ENCODE results near the gene PLEKHN1. TPM values are rescaled to one million over a fixed set of nuclear protein-coding genes. Genes with fewer than 3 reads are reported as not detected.

PLEKHN1 gene
- polyA plus RNA-seq, 1 donor = 0.49 TPM

DNA sequence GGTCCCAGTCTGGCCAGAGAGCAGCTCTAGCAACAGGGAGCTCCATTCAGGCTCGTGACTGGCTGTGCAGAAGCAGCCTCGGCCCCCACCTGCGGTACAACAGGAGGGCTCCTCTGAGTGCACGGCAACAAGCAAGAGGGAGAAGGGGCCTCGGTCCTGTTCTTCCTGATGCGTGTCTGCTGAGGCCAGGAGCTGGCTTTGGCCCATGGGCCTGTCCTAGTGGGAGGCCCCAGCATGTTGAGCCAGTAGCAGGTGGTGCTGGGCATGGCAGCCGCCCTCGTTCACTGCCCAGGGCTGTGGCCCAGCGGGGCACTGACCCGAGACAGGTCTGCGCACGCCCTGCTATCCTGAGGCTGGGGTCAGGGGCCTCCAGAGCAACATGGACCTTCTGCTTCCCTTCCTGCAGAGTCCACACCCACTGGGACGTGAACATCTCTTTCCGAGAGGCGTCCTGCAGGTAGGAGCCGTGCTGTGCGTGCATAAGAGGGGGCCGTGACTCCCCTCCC, 35.6 kb upstream of the PLEKHN1 start:
- no peak for DNase-seq
- Histone ChIP-seq H3K9me3 (ENCODE audit: control insufficient read depth, low read depth, low read length) (peaks cover 9% of the 10 kb centered on the region), H3K4me1 (ENCODE audit: control insufficient read depth, insufficient read depth, low read length) (peaks cover 9% of the 10 kb centered on the region), H3K36me3 (ENCODE audit: control insufficient read depth, insufficient read depth, low read length) (no peaks in the 10 kb centered on the region), H3K4me3 (ENCODE audit: low read length) (no peak overlapping the region), H3K27me3 (ENCODE audit: control insufficient read depth, insufficient read depth, low read length) (peaks cover 81% of the 10 kb centered on the region), H3K27ac (ENCODE audit: low read length) (no peak overlapping the region)
- WGBS (ENCODE audit: insufficient coverage, low lambda C conversion rate) = no CpG with 5 or more reads among the region's 18 CpGs

DNA sequence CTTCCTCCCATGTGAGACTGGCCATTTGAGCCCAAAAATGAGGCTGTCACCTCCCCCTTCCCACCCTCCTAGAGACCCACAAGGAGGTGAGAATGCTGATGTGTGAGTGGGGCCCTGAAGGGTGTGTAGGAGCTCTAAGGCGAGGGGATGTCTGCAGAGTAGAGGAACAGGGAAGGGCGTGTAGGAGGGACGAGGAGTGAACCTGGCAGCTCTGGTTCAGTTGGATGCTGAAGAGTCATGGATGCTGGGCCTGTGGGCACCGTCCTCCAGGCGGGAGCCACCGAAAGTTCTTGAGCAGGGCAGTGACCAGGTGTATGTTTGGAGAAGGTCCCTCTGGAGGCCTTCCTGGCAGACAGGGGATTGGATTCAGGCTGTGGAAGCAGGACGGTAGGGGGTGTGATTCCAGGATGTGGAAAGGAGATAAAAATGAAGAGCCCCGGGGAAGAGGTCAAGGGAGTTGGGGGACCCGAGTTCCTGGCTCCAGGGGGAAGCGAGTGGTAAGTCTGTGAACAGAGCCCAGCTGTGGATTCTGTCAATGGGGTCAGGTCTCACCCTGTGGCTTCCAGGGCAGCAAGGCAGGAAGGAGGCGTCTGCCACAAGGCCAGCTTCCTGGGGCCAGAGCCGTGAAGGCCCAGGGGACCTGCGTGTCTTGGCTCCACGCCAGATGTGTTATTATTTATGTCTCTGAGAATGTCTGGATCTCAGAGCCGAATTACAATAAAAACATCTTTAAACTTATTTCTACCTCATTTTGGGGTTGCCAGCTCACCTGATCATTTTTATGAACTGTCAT, 34.7 kb upstream of the PLEKHN1 start:
- Histone ChIP-seq H3K9me3 (ENCODE audit: control insufficient read depth, low read depth, low read length) (peaks cover 7% of the 10 kb centered on the region), H3K27me3 (ENCODE audit: control insufficient read depth, insufficient read depth, low read length) (peaks cover 81% of the 10 kb centered on the region), H3K27ac (ENCODE audit: low read length) (no peak overlapping the region), H3K4me3 (ENCODE audit: low read length) (no peak overlapping the region), H3K36me3 (ENCODE audit: control insufficient read depth, insufficient read depth, low read length) (no peaks in the 10 kb centered on the region), H3K4me1 (ENCODE audit: control insufficient read depth, insufficient read depth, low read length) (peaks cover 11% of the 10 kb centered on the region)
- WGBS (ENCODE audit: insufficient coverage, low lambda C conversion rate) = 20% methylated on average over 1 of the region's 15 CpGs
- no peak for DNase-seq

DNA sequence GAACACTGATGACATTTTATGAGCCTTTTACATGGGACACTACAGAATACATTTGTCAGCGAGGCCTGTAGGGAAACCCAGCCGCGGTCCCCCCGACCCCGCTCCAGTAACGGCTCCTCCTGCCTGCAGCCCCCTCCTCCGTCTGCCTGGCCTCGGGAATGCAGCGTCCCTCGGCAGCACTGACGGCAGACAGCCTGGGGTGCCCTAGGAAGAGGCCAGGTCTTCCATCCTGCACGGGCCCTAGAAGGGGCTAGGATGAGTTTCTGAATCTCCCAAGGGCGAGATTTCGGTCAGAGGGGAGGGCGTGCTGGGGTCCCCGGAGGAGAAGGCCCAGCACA, 34.1 kb upstream of the PLEKHN1 start:
- H3K9me3 ChIP-seq (ENCODE audit: control insufficient read depth, low read depth, low read length) = peaks cover 7% of the 10 kb centered on the region
- H3K27me3 ChIP-seq (ENCODE audit: control insufficient read depth, insufficient read depth, low read length) = peaks cover 81% of the 10 kb centered on the region
- no peak overlapping the region for H3K4me3 ChIP-seq (ENCODE audit: low read length)
- no peak for DNase-seq
- peaks cover 11% of the 10 kb centered on the region for H3K4me1 ChIP-seq (ENCODE audit: control insufficient read depth, insufficient read depth, low read length)
- no peaks in the 10 kb centered on the region for H3K36me3 ChIP-seq (ENCODE audit: control insufficient read depth, insufficient read depth, low read length)
- WGBS (ENCODE audit: insufficient coverage, low lambda C conversion rate) = no CpG with 5 or more reads among the region's 16 CpGs
- no peak overlapping the region for H3K27ac ChIP-seq (ENCODE audit: low read length)

DNA sequence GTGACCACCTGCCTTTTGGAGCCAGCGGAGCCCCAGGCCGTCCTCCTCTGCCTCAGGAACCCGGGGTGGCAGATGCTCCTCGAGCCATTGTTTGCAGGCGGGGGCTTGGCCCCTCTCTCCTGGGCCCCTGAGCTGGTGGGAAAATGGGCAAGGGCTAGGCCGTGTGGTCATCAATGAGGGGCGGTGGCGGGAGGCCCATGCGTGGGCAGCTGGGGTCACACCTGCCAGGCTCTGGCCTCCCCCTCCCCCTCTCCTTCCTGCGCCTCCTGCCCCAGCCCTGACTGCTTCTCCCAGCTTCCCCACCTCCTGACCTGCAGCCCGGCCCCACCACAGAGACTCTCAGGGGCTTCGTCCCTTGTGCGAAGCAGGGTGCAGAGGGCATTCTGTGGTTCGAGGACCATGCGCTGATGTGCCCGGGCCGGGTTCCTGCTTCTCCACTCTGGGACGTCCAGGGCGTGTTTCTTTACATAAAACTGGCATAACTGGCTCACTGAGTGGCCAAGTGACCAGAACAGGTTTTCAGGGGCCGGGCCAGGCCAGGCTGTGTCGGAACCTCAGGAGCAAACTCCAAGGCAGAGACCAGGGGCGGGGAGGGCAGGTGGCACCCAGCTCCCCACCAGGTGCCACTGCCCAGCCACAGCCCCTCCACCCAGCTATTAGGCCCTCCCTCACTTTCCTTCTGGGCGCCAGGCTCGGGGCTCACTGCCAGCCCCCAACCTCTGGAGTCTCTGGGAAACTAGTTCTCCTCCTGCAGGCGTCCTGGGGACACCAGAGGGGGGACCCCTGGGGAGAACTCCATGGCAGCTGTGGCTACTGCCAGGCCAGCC, 33.3 kb upstream of the PLEKHN1 start:
- no CpG with 5 or more reads among the region's 25 CpGs for WGBS (ENCODE audit: insufficient coverage, low lambda C conversion rate)
- H3K27ac ChIP-seq (ENCODE audit: low read length) = no peak overlapping the region
- no peak overlapping the region for H3K4me3 ChIP-seq (ENCODE audit: low read length)
- H3K27me3 ChIP-seq (ENCODE audit: control insufficient read depth, insufficient read depth, low read length) = peaks cover 81% of the 10 kb centered on the region
- DNase-seq = no peak
- H3K9me3 ChIP-seq (ENCODE audit: control insufficient read depth, low read depth, low read length) = peaks cover 7% of the 10 kb centered on the region
- H3K4me1 ChIP-seq (ENCODE audit: control insufficient read depth, insufficient read depth, low read length) = peaks cover 11% of the 10 kb centered on the region
- H3K36me3 ChIP-seq (ENCODE audit: control insufficient read depth, insufficient read depth, low read length) = no peaks in the 10 kb centered on the region

DNA sequence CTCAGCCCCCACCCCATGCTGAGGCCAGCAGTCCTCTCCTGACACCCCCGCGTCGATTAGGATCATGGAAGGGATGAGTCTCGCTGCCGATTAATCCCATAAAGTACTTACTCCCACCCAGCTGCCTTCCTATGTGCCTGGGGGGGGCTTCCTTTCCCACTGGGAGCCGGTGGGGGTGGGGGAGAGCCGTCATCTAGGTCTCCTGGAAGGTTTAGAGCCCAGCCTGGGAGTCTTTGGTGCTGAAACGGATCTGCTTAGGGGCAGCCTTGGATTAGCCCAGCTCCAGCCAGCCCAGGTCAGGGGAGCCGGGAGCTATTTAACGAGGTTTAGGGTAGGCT, 32.7 kb upstream of the PLEKHN1 start:
- H3K4me1 ChIP-seq (ENCODE audit: control insufficient read depth, insufficient read depth, low read length) = peaks cover 11% of the 10 kb centered on the region
- H3K9me3 ChIP-seq (ENCODE audit: control insufficient read depth, low read depth, low read length) = peaks cover 7% of the 10 kb centered on the region
- H3K27ac ChIP-seq (ENCODE audit: low read length) = no peak overlapping the region
- H3K36me3 ChIP-seq (ENCODE audit: control insufficient read depth, insufficient read depth, low read length) = no peaks in the 10 kb centered on the region
- H3K4me3 ChIP-seq (ENCODE audit: low read length) = no peak overlapping the region
- no CpG with 5 or more reads among the region's 10 CpGs for WGBS (ENCODE audit: insufficient coverage, low lambda C conversion rate)
- H3K27me3 ChIP-seq (ENCODE audit: control insufficient read depth, insufficient read depth, low read length) = peaks cover 82% of the 10 kb centered on the region
- no peak for DNase-seq

DNA sequence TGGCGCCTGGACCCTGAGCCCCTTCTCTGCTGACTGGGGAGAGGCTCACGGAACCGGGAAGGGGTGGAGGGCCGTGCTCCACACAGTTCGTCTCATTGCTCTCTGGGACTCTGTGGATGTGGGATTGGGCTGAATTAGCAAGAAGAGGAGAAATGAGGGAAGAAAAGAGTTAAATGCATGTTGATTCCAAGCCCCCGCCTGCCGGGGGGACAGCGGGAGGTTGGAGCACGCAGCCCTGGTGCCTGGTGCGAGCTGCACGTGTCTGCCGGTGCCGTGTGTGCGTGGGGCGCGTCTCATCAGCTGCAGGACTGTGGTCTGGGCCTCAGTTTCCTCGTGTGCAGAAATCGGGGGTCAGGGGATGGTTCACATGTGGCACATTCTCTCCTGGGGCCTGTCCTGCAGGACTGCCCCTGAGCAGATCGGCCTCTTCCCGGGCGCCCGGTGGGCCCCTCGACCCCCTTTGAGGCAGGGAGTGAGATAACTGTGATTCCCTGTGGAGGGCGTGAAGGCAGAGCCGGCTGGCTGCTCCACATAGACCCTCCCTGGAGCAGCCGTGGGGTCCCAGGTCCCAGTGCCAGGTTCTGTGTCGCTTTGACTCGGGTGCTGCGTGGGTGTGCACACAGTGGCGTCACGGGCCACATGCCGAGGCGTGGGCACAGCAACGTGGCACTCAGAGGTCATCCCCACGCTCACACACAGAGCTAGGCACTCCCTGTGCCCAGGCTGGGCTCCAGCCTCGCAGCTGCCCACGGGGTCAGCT, 31.1 kb upstream of the PLEKHN1 start:
- H3K4me3 ChIP-seq (ENCODE audit: low read length) = no peak overlapping the region
- DNase-seq = no peak
- no peak overlapping the region for H3K27ac ChIP-seq (ENCODE audit: low read length)
- H3K27me3 ChIP-seq (ENCODE audit: control insufficient read depth, insufficient read depth, low read length) = peaks cover 87% of the 10 kb centered on the region
- WGBS (ENCODE audit: insufficient coverage, low lambda C conversion rate) = no CpG with 5 or more reads among the region's 37 CpGs
- peaks cover 20% of the 10 kb centered on the region for H3K4me1 ChIP-seq (ENCODE audit: control insufficient read depth, insufficient read depth, low read length)
- H3K9me3 ChIP-seq (ENCODE audit: control insufficient read depth, low read depth, low read length) = peaks cover 12% of the 10 kb centered on the region
- no peaks in the 10 kb centered on the region for H3K36me3 ChIP-seq (ENCODE audit: control insufficient read depth, insufficient read depth, low read length)

DNA sequence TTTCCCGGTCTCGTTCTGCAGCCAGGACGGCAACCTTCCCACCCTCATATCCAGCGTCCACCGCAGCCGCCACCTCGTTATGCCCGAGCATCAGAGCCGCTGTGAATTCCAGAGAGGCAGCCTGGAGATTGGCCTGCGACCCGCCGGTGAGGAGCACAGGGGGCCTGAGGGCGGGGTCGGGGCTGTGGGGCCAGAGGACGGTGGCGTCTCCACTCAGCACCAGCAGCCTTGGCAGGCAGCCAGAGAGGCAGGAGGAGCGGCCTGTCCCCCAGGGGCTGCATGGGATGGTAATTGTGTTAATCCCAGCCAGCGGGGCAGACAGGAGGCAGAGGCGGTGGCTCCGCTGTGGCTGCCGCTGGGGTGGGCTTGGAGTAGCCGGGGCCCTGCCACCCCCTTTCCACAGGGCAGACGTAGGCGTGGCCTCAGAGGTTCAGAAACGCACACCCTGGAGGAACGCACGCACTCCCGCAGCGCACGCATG, 30.5 kb upstream of the PLEKHN1 start:
- H3K36me3 ChIP-seq (ENCODE audit: control insufficient read depth, insufficient read depth, low read length) = no peaks in the 10 kb centered on the region
- H3K4me1 ChIP-seq (ENCODE audit: control insufficient read depth, insufficient read depth, low read length) = peaks cover 25% of the 10 kb centered on the region
- DNase-seq = peak in 1 of 2 donors; percentile 48
- no peak overlapping the region for H3K27ac ChIP-seq (ENCODE audit: low read length)
- H3K4me3 ChIP-seq (ENCODE audit: low read length) = no peak overlapping the region
- peaks cover 12% of the 10 kb centered on the region for H3K9me3 ChIP-seq (ENCODE audit: control insufficient read depth, low read depth, low read length)
- peaks cover 87% of the 10 kb centered on the region for H3K27me3 ChIP-seq (ENCODE audit: control insufficient read depth, insufficient read depth, low read length)
- 0% methylated on average over 1 of the region's 30 CpGs for WGBS (ENCODE audit: insufficient coverage, low lambda C conversion rate)

DNA sequence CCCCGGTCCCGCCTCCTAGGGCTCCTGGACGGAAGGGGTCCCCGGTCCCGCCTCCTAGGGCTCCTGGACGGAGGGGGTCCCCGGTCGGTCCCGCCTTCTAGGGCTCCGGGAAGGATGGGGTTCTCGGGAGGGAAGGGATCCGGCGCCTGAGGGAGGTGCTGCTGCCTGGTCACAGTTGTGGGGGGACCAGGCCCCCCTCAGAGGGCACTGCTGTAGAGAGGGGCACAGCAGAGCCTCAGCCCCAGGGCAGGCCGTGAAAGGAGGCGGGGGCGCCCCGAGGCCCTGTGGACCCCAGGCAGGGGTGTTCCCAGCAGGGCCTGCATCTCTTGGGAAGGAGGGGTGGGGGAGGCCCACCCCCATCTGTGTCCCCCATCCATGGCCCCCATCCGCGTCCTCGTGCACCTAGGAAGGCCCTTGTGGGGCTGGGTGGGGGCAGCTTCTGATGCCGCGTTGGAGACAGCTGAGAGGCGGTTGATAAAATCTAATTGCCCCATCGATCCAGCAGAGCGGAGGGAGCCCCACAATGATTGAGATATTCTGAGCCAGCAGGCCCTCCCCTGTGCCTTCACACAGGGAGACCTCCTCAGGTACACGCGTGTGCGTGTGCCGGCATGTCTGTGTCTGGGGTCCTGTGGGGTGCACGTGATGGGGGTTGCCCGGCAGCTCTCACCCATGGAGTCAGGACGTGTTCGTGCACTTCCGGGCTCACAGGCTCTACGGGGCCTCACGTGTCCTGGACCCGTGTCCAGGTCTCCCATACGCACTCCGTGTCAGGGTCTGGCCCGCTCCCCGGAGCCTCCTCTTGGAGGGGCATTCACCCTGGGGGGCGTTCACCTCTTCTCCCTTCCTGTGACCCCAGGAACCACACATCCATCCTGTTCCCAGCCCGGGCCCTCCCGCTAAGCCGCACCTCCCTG, 29.7 kb upstream of the PLEKHN1 start:
- no CpG with 5 or more reads among the region's 45 CpGs for WGBS (ENCODE audit: insufficient coverage, low lambda C conversion rate)
- no peak for DNase-seq
- Histone ChIP-seq H3K27me3 (ENCODE audit: control insufficient read depth, insufficient read depth, low read length) (peaks cover 88% of the 10 kb centered on the region), H3K27ac (ENCODE audit: low read length) (no peak overlapping the region), H3K4me3 (ENCODE audit: low read length) (no peak overlapping the region), H3K36me3 (ENCODE audit: control insufficient read depth, insufficient read depth, low read length) (no peaks in the 10 kb centered on the region), H3K4me1 (ENCODE audit: control insufficient read depth, insufficient read depth, low read length) (peaks cover 32% of the 10 kb centered on the region), H3K9me3 (ENCODE audit: control insufficient read depth, low read depth, low read length) (peaks cover 18% of the 10 kb centered on the region)

DNA sequence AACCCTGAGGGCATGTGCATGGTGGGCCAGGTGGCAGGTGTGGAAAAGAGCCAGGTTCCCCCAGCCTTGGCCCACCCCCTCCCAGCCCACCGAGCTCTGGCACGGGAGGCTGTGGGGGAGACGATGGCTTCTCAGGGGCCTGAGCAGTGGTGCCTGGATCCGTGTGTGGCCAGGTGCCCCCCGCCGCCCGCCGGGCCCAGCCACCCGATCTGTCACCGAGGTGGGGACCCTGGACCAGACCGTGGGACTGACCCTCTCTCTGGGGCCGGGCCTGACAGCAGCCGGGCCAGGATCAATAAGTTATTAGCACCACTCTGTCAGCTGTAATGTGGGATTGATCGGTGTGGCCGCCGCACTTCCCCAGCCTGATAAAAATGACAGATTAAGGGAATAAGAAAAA, 28.8 kb upstream of the PLEKHN1 start:
- WGBS (ENCODE audit: insufficient coverage, low lambda C conversion rate) = no CpG with 5 or more reads among the region's 16 CpGs
- H3K9me3 ChIP-seq (ENCODE audit: control insufficient read depth, low read depth, low read length) = peaks cover 18% of the 10 kb centered on the region
- no peak overlapping the region for H3K4me3 ChIP-seq (ENCODE audit: low read length)
- peaks cover 32% of the 10 kb centered on the region for H3K4me1 ChIP-seq (ENCODE audit: control insufficient read depth, insufficient read depth, low read length)
- no peaks in the 10 kb centered on the region for H3K36me3 ChIP-seq (ENCODE audit: control insufficient read depth, insufficient read depth, low read length)
- peaks cover 83% of the 10 kb centered on the region for H3K27me3 ChIP-seq (ENCODE audit: control insufficient read depth, insufficient read depth, low read length)
- no peak for DNase-seq
- no peak overlapping the region for H3K27ac ChIP-seq (ENCODE audit: low read length)
